ENCODE data around the gene CAV1.

Gene CAV1

GRCh38 chr7:116512520-116513188 lies 12.2 kb upstream of the CAV1 start:
- in situ Hi-C loops (cut with HindIII; ENCODE audit: low sequenced_read_pairs), result no loop called here
- H3K4me3 ChIP-seq (ENCODE audit: low read depth, low read length), result no peak overlapping the region
- TF ChIP-seq, protein P1, sequence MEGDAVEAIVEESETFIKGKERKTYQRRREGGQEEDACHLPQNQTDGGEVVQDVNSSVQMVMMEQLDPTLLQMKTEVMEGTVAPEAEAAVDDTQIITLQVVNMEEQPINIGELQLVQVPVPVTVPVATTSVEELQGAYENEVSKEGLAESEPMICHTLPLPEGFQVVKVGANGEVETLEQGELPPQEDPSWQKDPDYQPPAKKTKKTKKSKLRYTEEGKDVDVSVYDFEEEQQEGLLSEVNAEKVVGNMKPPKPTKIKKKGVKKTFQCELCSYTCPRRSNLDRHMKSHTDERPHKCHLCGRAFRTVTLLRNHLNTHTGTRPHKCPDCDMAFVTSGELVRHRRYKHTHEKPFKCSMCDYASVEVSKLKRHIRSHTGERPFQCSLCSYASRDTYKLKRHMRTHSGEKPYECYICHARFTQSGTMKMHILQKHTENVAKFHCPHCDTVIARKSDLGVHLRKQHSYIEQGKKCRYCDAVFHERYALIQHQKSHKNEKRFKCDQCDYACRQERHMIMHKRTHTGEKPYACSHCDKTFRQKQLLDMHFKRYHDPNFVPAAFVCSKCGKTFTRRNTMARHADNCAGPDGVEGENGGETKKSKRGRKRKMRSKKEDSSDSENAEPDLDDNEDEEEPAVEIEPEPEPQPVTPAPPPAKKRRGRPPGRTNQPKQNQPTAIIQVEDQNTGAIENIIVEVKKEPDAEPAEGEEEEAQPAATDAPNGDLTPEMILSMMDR (IDR thresholded peaks at IDR 0.05; ENCODE audit: low read depth, low read length, missing control alignments), result no peak
- no peak for DNase-seq (ENCODE audit: low read depth)

- H3K4me3 ChIP-seq (ENCODE audit: low read depth, low read length), result no peak overlapping the region
- no peak for DNase-seq (ENCODE audit: low read depth)
- in situ Hi-C loops (cut with HindIII; ENCODE audit: low sequenced_read_pairs), result no loop called here
- TF ChIP-seq, protein P1 (IDR thresholded peaks at IDR 0.05; ENCODE audit: low read depth, low read length, missing control alignments), result no peak
Measured at GRCh38 chr7:116515584-116515983, 9.3 kb upstream of the CAV1 start.

- in situ Hi-C loops (cut with HindIII; ENCODE audit: low sequenced_read_pairs), result no loop called here
- H3K4me3 ChIP-seq (ENCODE audit: low read depth, low read length), result no peak overlapping the region
- TF ChIP-seq, protein P1 (IDR thresholded peaks at IDR 0.05; ENCODE audit: low read depth, low read length, missing control alignments), result no peak
- no peak for DNase-seq (ENCODE audit: low read depth)
Measured at GRCh38 chr7:116516324-116516723, 8.5 kb upstream of the CAV1 start.

GRCh38 chr7:116517626-116518025 lies 7.2 kb upstream of the CAV1 start:
- in situ Hi-C loops (cut with HindIII; ENCODE audit: low sequenced_read_pairs), result no loop called here
- no peak overlapping the region for H3K4me3 ChIP-seq (ENCODE audit: low read depth, low read length)
- DNase-seq (ENCODE audit: low read depth), result no peak
- TF ChIP-seq, protein P1 (IDR thresholded peaks at IDR 0.05; ENCODE audit: low read depth, low read length, missing control alignments), result no peak

DNA sequence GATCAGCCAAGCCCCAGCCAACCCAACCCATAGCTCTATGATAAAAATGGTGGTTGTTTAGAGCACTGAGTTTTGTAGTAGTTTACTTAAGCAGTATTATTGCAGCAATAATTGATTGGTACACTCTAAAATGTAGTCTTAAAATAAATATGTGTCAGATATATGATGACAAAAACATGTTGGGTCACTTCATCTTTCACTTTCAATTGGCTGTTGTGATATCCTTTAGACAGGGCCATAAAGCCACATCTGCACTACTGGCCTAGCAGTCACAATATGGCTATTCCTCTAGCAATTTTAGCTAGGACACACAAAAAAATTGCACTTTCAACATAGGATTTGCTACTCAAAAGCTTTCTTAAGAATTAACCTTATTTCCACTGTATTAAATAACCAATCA lies 5.9 kb upstream of the CAV1 start:
- no peak overlapping the region for H3K4me3 ChIP-seq (ENCODE audit: low read depth, low read length)
- in situ Hi-C loops (cut with HindIII; ENCODE audit: low sequenced_read_pairs), result no loop called here
- no peak for DNase-seq (ENCODE audit: low read depth)
- TF ChIP-seq, protein P1 (IDR thresholded peaks at IDR 0.05; ENCODE audit: low read depth, low read length, missing control alignments), result no peak

GRCh38 chr7:116521046-116521664 lies 3.7 kb upstream of the CAV1 start:
- DNase-seq (ENCODE audit: low read depth), result no peak
- in situ Hi-C loops (cut with HindIII; ENCODE audit: low sequenced_read_pairs), result loop anchor here (5.0 kb wide), 2 partner anchors 56 to 269 kb away; no protein-coding TSS in a partner anchor
- TF ChIP-seq, protein P1 (IDR thresholded peaks at IDR 0.05; ENCODE audit: low read depth, low read length, missing control alignments), result no peak
- H3K4me3 ChIP-seq (ENCODE audit: low read depth, low read length), result no peak overlapping the region
